ENCODE data around the gene DLG5. TPM values are rescaled to one million over a fixed set of nuclear protein-coding genes. Genes with fewer than 3 reads are reported as not detected.

The DLG5 gene
- total RNA-seq, 1 experiment from 2014 or later: 81.7 TPM

GRCh38 chr10:77771851-77772250, 154.7 kb downstream of the DLG5 start:
- Histone ChIP-seq H3K4me2 (no peak overlapping the region), H3K4me3 (no peak overlapping the region), H3F3A (ENCODE audit: insufficient read depth, low read depth) (no peaks in the 10 kb centered on the region; the same call in 1 of the 2 replicates), H3K36me3 (ENCODE audit: low read depth) (no peaks in the 10 kb centered on the region), H3K27me3 (ENCODE audit: insufficient read depth, low read depth) (no peaks in the 10 kb centered on the region), H2AFZ (no peak overlapping the region), H3K79me2 (ENCODE audit: low read depth) (no peaks in the 10 kb centered on the region), H3K9me3 (ENCODE audit: insufficient read depth, low read depth) (no peaks in the 10 kb centered on the region), H3K4me1 (replicated peaks; ENCODE audit: insufficient read depth) (no peaks in the 10 kb centered on the region), H4K20me1 (ENCODE audit: insufficient read depth) (no peaks in the 10 kb centered on the region), H3K27ac (no peak overlapping the region), H3K9me2 (ENCODE audit: insufficient read depth) (no peaks in the 10 kb centered on the region)
- ChIA-PET CTCF (no interaction called here), POLR2A (ENCODE audit: unreplicated experiment) (no interaction called here)
- intact Hi-C loops (cut with micrococcal nuclease; ENCODE audit: unreplicated experiment): no loop called here
- TF ChIP-seq EZH2 (IDR thresholded peaks at IDR 0.05; ENCODE audit: low read depth) (no peak), CTCF (conservative IDR thresholded peaks at IDR 0.05) (no peak)
- DNase-seq: no peak
- BruUV-seq (replicated peaks): no TSS peak

GRCh38 chr10:77771450-77771849, 155.1 kb downstream of the DLG5 start:
- H3K27me3 ChIP-seq (ENCODE audit: insufficient read depth, low read depth): no peaks in the 10 kb centered on the region
- H3K9me2 ChIP-seq (ENCODE audit: insufficient read depth): no peaks in the 10 kb centered on the region
- no peaks in the 10 kb centered on the region; the same call in 1 of the 2 replicates for H3F3A ChIP-seq (ENCODE audit: insufficient read depth, low read depth)
- H3K4me2 ChIP-seq: no peak overlapping the region
- TF ChIP-seq CTCF (conservative IDR thresholded peaks at IDR 0.05) (no peak), EZH2 (IDR thresholded peaks at IDR 0.05; ENCODE audit: low read depth) (no peak)
- no peaks in the 10 kb centered on the region for H3K9me3 ChIP-seq (ENCODE audit: insufficient read depth, low read depth)
- intact Hi-C loops (cut with micrococcal nuclease; ENCODE audit: unreplicated experiment): no loop called here
- H3K4me3 ChIP-seq: no peak overlapping the region
- DNase-seq: no peak
- BruUV-seq (replicated peaks): no TSS peak
- ChIA-PET POLR2A (ENCODE audit: unreplicated experiment) (no interaction called here), CTCF (no interaction called here)
- no peaks in the 10 kb centered on the region for H3K4me1 ChIP-seq (replicated peaks; ENCODE audit: insufficient read depth)
- H2AFZ ChIP-seq: no peak overlapping the region
- no peaks in the 10 kb centered on the region for H4K20me1 ChIP-seq (ENCODE audit: insufficient read depth)
- no peaks in the 10 kb centered on the region for H3K79me2 ChIP-seq (ENCODE audit: low read depth)
- H3K36me3 ChIP-seq (ENCODE audit: low read depth): no peaks in the 10 kb centered on the region
- no peak overlapping the region for H3K27ac ChIP-seq

GRCh38 chr10:77770868-77771175, 155.7 kb downstream of the DLG5 start:
- H3K9me3 ChIP-seq (ENCODE audit: insufficient read depth, low read depth): no peaks in the 10 kb centered on the region
- no peaks in the 10 kb centered on the region for H4K20me1 ChIP-seq (ENCODE audit: insufficient read depth)
- no peak overlapping the region for H3K27ac ChIP-seq
- H3K9me2 ChIP-seq (ENCODE audit: insufficient read depth): no peaks in the 10 kb centered on the region
- no peak overlapping the region for H3K4me3 ChIP-seq
- no peaks in the 10 kb centered on the region for H3K27me3 ChIP-seq (ENCODE audit: insufficient read depth, low read depth)
- ChIA-PET CTCF (no interaction called here), POLR2A (ENCODE audit: unreplicated experiment) (no interaction called here)
- DNase-seq: no peak
- no peaks in the 10 kb centered on the region for H3K36me3 ChIP-seq (ENCODE audit: low read depth)
- no TSS peak for BruUV-seq (replicated peaks)
- no peaks in the 10 kb centered on the region for H3K79me2 ChIP-seq (ENCODE audit: low read depth)
- no peak overlapping the region for H2AFZ ChIP-seq
- no peaks in the 10 kb centered on the region; the same call in 1 of the 2 replicates for H3F3A ChIP-seq (ENCODE audit: insufficient read depth, low read depth)
- TF ChIP-seq CTCF (conservative IDR thresholded peaks at IDR 0.05): no peak
- TF ChIP-seq EZH2 (IDR thresholded peaks at IDR 0.05; ENCODE audit: low read depth): no peak
- no peaks in the 10 kb centered on the region for H3K4me1 ChIP-seq (replicated peaks; ENCODE audit: insufficient read depth)
- H3K4me2 ChIP-seq: no peak overlapping the region
- intact Hi-C loops (cut with micrococcal nuclease; ENCODE audit: unreplicated experiment): no loop called here

Measured in PC-9 (cell line).